Measurements from ENCODE around the gene PROM1.

The PROM1 gene

DNA sequence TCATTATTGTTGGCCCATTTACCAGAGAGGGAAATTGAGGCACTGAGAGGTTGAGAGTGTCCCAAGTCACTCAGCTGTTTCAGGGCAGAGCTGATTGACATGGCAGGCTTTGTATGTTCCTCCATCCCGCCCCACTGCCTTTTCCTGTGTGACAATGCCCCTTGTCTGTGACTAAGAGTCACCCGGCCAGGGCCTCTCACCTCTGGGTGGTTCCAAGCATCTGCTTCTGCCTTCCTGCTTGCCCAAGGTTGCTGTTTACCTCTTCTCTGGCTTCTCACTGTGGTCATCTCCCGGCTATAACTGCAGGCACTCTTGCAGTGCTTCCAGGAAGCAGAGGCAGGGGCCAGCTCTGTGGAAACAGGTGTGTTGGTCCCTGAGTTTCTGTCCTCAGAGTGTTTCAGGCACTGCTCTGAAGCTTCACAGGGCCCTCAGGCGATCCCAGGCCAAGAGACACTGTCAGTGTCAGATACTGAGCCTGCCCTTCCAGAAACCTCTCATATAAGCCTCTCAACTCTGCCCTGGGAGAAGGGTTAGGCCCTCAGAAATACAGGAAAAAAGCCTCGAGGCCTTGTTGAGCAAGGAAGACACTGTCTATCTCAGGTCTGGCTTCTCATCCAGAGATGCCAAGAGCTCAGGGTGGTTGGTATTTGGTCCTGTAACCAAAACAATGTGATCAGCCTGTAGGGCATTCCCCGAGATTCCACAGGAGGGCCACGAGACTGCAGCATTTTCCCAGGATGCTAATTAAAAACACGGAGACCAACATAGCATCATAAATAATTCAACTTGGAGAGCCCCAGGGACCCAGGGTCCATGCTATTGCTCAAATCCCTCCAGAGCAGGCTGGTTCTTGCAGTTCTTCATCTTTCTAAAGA lies 42.0 kb upstream of the PROM1 start:
- no peak overlapping the region for H3K4me3 ChIP-seq (ENCODE audit: low read depth, low read length)
- in situ Hi-C loops (cut with HindIII; ENCODE audit: low pct_ligation_motif_present, low sequenced_read_pairs): no loop called here
- no peaks in the 10 kb centered on the region for H3K36me3 ChIP-seq (replicated peaks)
- H3K27me3 ChIP-seq (replicated peaks): no peaks in the 10 kb centered on the region
- DNase-seq: no peak
- H3K27ac ChIP-seq: no peak overlapping the region
- TF ChIP-seq, protein P1, sequence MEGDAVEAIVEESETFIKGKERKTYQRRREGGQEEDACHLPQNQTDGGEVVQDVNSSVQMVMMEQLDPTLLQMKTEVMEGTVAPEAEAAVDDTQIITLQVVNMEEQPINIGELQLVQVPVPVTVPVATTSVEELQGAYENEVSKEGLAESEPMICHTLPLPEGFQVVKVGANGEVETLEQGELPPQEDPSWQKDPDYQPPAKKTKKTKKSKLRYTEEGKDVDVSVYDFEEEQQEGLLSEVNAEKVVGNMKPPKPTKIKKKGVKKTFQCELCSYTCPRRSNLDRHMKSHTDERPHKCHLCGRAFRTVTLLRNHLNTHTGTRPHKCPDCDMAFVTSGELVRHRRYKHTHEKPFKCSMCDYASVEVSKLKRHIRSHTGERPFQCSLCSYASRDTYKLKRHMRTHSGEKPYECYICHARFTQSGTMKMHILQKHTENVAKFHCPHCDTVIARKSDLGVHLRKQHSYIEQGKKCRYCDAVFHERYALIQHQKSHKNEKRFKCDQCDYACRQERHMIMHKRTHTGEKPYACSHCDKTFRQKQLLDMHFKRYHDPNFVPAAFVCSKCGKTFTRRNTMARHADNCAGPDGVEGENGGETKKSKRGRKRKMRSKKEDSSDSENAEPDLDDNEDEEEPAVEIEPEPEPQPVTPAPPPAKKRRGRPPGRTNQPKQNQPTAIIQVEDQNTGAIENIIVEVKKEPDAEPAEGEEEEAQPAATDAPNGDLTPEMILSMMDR (IDR thresholded peaks at IDR 0.05; ENCODE audit: low read depth, low read length, missing control alignments): no peak

DNA sequence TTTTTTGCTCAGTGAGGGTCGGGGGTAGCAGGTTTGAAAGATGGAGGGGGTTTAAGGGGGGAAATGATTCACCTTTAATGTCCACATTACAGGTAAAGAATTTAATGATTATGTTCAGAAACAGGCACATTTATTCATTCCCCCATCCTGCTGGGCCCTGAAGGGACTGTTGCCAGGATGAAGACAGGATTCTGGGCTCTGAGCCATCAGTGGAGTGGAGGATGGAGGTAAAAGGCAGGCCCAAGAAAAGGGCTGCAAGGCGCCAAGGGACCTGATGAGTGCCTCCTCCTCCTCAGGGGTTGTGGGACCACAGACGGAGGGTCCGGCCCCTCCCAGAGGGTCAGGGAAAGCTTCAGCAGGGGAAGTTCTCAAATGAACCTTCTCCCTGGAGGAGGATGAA lies 40.4 kb upstream of the PROM1 start:
- H3K4me3 ChIP-seq (ENCODE audit: low read depth, low read length): no peak overlapping the region
- in situ Hi-C loops (cut with HindIII; ENCODE audit: low pct_ligation_motif_present, low sequenced_read_pairs): no loop called here
- no peak overlapping the region for H3K27ac ChIP-seq
- no peak for DNase-seq
- no peaks in the 10 kb centered on the region for H3K36me3 ChIP-seq (replicated peaks)
- no peaks in the 10 kb centered on the region for H3K27me3 ChIP-seq (replicated peaks)
- TF ChIP-seq, protein P1 (IDR thresholded peaks at IDR 0.05; ENCODE audit: low read depth, low read length, missing control alignments): no peak

DNA sequence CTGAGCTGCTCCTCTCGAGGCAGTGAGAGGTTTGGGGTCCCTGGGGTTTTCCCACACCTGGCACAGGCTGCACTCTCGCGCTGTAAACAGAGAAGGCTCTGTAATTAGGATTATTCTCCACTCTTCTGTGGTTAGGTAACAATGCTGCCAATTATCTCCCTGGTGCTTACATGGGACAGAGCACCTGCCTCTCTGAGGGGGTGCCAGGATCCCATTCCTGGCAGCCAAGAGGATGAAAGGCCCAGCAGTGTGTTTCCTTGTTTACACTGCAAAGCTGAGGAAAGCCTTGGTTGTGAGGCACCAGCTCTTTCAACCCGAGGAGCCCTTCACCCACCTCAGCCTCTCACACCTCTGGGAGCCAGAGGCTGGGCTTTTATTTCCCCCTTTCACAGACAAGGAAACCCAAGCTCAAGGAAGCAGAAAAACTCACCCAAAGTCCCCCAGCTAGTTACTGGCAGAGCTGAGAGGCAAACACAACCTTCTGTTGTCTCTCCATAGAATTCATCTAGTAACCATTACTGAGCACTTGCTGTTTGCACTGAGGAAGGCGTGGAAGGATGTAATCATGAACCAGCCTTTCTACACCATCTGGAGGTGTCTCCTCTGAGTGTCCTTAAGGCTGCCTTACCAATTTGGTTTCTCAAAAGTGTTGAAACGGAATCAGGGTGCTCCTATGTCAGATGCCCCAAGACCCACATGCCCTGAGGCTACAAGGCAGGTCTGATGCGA lies 39.7 kb upstream of the PROM1 start:
- Histone ChIP-seq H3K36me3 (replicated peaks) (no peaks in the 10 kb centered on the region), H3K27me3 (replicated peaks) (no peaks in the 10 kb centered on the region), H3K4me3 (ENCODE audit: low read depth, low read length) (no peak overlapping the region), H3K27ac (no peak overlapping the region)
- TF ChIP-seq, protein P1 (IDR thresholded peaks at IDR 0.05; ENCODE audit: low read depth, low read length, missing control alignments): no peak
- no peak for DNase-seq
- in situ Hi-C loops (cut with HindIII; ENCODE audit: low pct_ligation_motif_present, low sequenced_read_pairs): no loop called here

DNA sequence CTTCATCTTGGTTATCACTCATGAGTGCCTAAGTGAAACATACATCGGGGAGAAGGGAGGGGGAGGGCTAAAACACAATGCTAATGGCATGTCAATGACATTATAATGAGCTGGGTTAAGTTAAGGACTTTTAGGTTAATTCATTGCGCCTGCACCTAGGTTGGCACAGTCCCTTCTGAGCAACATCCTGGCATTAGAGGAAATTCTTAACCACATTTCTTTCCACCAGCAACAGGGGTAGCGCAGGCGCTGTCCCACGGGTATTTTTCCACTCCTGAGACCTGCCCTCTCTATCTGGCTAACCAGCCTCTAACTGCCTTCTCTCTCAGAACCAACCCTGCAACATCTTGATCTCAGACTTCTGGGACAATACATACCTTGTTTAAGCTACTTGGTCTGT lies 39.0 kb upstream of the PROM1 start:
- TF ChIP-seq, protein P1 (IDR thresholded peaks at IDR 0.05; ENCODE audit: low read depth, low read length, missing control alignments): no peak
- Histone ChIP-seq H3K36me3 (replicated peaks) (no peaks in the 10 kb centered on the region), H3K27ac (no peak overlapping the region), H3K27me3 (replicated peaks) (no peaks in the 10 kb centered on the region), H3K4me3 (ENCODE audit: low read depth, low read length) (no peak overlapping the region)
- in situ Hi-C loops (cut with HindIII; ENCODE audit: low pct_ligation_motif_present, low sequenced_read_pairs): no loop called here
- no peak for DNase-seq

DNA sequence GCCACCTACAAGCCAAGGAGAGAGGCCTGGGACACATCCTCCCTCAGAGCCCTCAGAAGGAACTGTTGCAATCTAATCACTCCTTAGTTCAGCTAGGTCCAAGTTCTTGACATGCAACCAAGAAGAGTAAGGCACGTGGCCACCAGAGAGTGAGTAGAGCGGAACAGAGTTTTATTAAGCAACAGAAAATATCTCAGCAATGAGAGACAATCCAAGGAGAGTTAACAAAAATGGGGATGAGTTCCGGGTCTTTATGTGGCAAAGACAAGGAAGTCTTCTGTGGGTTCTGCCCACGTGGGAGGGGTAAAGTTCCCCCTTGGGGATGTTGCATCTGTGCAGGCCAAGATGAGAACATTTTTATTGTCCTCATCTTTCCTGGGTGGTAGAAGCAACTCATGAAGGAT lies 38.5 kb upstream of the PROM1 start:
- TF ChIP-seq, protein P1 (IDR thresholded peaks at IDR 0.05; ENCODE audit: low read depth, low read length, missing control alignments): no peak
- no peak for DNase-seq
- Histone ChIP-seq H3K27me3 (replicated peaks) (no peaks in the 10 kb centered on the region), H3K27ac (no peak overlapping the region), H3K36me3 (replicated peaks) (no peaks in the 10 kb centered on the region), H3K4me3 (ENCODE audit: low read depth, low read length) (no peak overlapping the region)
- in situ Hi-C loops (cut with HindIII; ENCODE audit: low pct_ligation_motif_present, low sequenced_read_pairs): no loop called here

Data from brain microvascular endothelial cell (primary cell).